Mesenchymal stem cell (in vitro differentiated cells and primary cell): ENCODE measurements around the gene SERBP1.

ENCODE experiments used
- DNase-seq: peaks from one replicate; pipeline ENCODE4 v3.0.0-alpha.2; 2013
- H2AFZ ChIP-seq: one replicate; pipeline ENCODE4 v1.6.1; 2013; ENCODE audit warnings: low read depth, mild to moderate bottlenecking, control low read depth, inconsistent platforms, low read length, moderate library complexity
- H2AK5ac ChIP-seq: 2 replicates; pipeline ENCODE4 v1.6.1; 2013; ENCODE audit warnings: low read length, moderate library complexity, mild to moderate bottlenecking, inconsistent platforms; ENCODE audit not compliant: severe bottlenecking
- H2BK120ac ChIP-seq: one replicate; pipeline ENCODE4 v1.6.1; 2013; ENCODE audit warnings: low read depth, mild to moderate bottlenecking, inconsistent platforms, low read length, moderate library complexity
- H2BK12ac ChIP-seq, 2 experiments: one replicate each; pipeline ENCODE4 v1.6.1; 2013; ENCODE audit warnings: inconsistent platforms in 2 of 2, low read length in 2 of 2, mild to moderate bottlenecking in 2 of 2, moderate library complexity in 2 of 2, control low read depth in 1 of 2
- H2BK15ac ChIP-seq: one replicate; pipeline ENCODE4 v1.6.1; 2013; ENCODE audit warnings: mild to moderate bottlenecking, low read depth, inconsistent platforms; ENCODE audit not compliant: poor library complexity, severe bottlenecking
- H2BK5ac ChIP-seq: 2 replicates; pipeline ENCODE4 v1.6.1; 2013; ENCODE audit warnings: low read depth, mild to moderate bottlenecking, low read length, control low read depth, inconsistent platforms; ENCODE audit not compliant: poor library complexity, severe bottlenecking
- H3K14ac ChIP-seq, 2 experiments: one replicate each; pipeline ENCODE4 v1.6.1; 2013; ENCODE audit warnings: inconsistent platforms in 2 of 2, low read length in 2 of 2, control low read depth in 1 of 2, mild to moderate bottlenecking in 1 of 2, moderate library complexity in 1 of 2
- H3K18ac ChIP-seq, 2 experiments: one replicate each; pipeline ENCODE4 v1.6.1; 2013; ENCODE audit warnings: inconsistent platforms in 2 of 2, low read length in 2 of 2, control low read depth in 1 of 2, low read depth in 1 of 2, mild to moderate bottlenecking in 1 of 2
- H3K23ac ChIP-seq, 2 experiments: one replicate each; pipeline ENCODE4 v1.6.1; 2013; ENCODE audit warnings: inconsistent platforms in 2 of 2, low read length in 2 of 2, mild to moderate bottlenecking in 2 of 2, moderate library complexity in 2 of 2, control low read depth in 1 of 2
- H3K27ac ChIP-seq: 2 replicates; pipeline ENCODE4 v1.5.1; 2013; ENCODE audit warnings: mild to moderate bottlenecking, moderate library complexity, low read length, control low read depth, inconsistent platforms; ENCODE audit not compliant: poor library complexity, severe bottlenecking
- H3K27me3 ChIP-seq, 2 experiments: 2 replicates each; pipeline versions ENCODE4 v1.6.1 to v1.7.0; 2013; ENCODE audit warnings: low read length in 2 of 2, mild to moderate bottlenecking in 2 of 2, moderate library complexity in 2 of 2, control low read depth in 1 of 2, inconsistent platforms in 1 of 2; ENCODE audit not compliant: control insufficient read depth in 1 of 2, insufficient read depth in 1 of 2
- H3K36me3 ChIP-seq, 2 experiments: 2 replicates each; pipeline versions ENCODE4 v1.6.1 to v1.7.0; 2013; ENCODE audit warnings: low read length in 2 of 2, control low read depth in 1 of 2, inconsistent platforms in 1 of 2, low read depth in 1 of 2, mild to moderate bottlenecking in 1 of 2; ENCODE audit not compliant: insufficient read depth in 2 of 2, control insufficient read depth in 1 of 2
- H3K4ac ChIP-seq, 2 experiments: one replicate each; pipeline ENCODE4 v1.6.1; 2013; ENCODE audit warnings: inconsistent platforms in 2 of 2, low read length in 2 of 2, mild to moderate bottlenecking in 2 of 2, moderate library complexity in 2 of 2, control low read depth in 1 of 2, low read depth in 1 of 2
- H3K4me1 ChIP-seq: 2 replicates; pipeline ENCODE4 v1.6.1; 2013; ENCODE audit warnings: low read depth, low read length, control low read depth; ENCODE audit not compliant: control insufficient read depth, insufficient read depth
- H3K4me2 ChIP-seq: 2 replicates; pipeline ENCODE4 v1.6.1; 2013; ENCODE audit warnings: low read length, mild to moderate bottlenecking, inconsistent platforms; ENCODE audit not compliant: poor library complexity, severe bottlenecking
- H3K4me3 ChIP-seq, 2 experiments: 2 replicates each; pipeline versions ENCODE4 v1.5.1 to v1.7.0; 2013; ENCODE audit warnings: low read length in 2 of 2, mild to moderate bottlenecking in 2 of 2, control low read depth in 1 of 2, low read depth in 1 of 2; ENCODE audit not compliant: insufficient read depth in 1 of 2
- H3K79me1 ChIP-seq: replicated peaks from 2 replicates; pipeline ENCODE4 v1.6.1; 2013; ENCODE audit warnings: mild to moderate bottlenecking, control low read depth, low read length, inconsistent platforms; ENCODE audit not compliant: poor library complexity, severe bottlenecking
- H3K9ac ChIP-seq: 2 replicates; pipeline ENCODE4 v1.7.0; 2013; ENCODE audit warnings: mild to moderate bottlenecking, low read length, moderate library complexity
- H3K9me3 ChIP-seq: 2 replicates; pipeline ENCODE4 v1.7.0; 2013; ENCODE audit warnings: mild to moderate bottlenecking, low read length; ENCODE audit not compliant: control insufficient read depth
- H4K8ac ChIP-seq: one replicate; pipeline ENCODE4 v1.6.1; 2013; ENCODE audit warnings: inconsistent platforms, mild to moderate bottlenecking, low read length, moderate library complexity
- H4K91ac ChIP-seq: one replicate; pipeline ENCODE4 v1.6.1; 2013; ENCODE audit warnings: mild to moderate bottlenecking, low read length, inconsistent platforms
- WGBS: methylation state at CpG from one replicate; pipeline ENCODE4 v1.1.7; 2013; ENCODE audit warnings: mixed read lengths; 5-methylcytosine and 5-hydroxymethylcytosine counted together

SERBP1 gene

DNA sequence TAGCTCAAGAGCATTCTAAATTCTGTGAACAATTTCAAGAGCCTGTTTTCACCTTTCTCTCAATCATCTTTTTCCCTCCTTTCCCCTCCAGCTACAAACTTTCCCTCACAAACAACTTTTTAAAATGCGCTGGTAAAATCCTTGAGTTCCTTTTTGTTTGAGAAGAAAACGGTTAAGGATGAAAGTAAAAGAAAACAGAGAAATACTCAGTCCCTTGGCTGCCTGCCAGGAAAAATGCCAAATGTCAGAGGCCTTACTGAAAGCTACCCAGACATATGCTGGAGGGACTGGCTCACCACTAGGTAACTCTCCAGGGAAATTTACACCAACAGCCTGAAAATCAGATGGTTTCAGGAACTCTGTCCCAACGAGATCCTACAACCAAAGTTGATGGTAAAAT lies 11.0 kb upstream of the SERBP1 start:
- H2AK5ac ChIP-seq, result no peak overlapping the region
- no peak overlapping the region for H4K91ac ChIP-seq
- H4K8ac ChIP-seq, result no peak overlapping the region
- no peak overlapping the region for H3K4ac ChIP-seq
- no peaks in the 10 kb centered on the region for H3K36me3 ChIP-seq
- no peaks in the 10 kb centered on the region for H3K9me3 ChIP-seq
- no peak overlapping the region for H3K14ac ChIP-seq
- no peak overlapping the region for H2BK5ac ChIP-seq
- 24% methylated on average over 2 of the region's 3 CpGs for WGBS
- no peaks in the 10 kb centered on the region for H3K79me1 ChIP-seq
- peak; percentile 68 for DNase-seq
- no peak overlapping the region for H3K4me2 ChIP-seq
- H3K27ac ChIP-seq, result no peak overlapping the region
- H2BK15ac ChIP-seq, result no peak overlapping the region
- H3K27me3 ChIP-seq, result no peaks in the 10 kb centered on the region
- H3K9ac ChIP-seq, result no peak overlapping the region
- no peak overlapping the region for H2BK120ac ChIP-seq
- no peak overlapping the region for H2BK12ac ChIP-seq
- no peak overlapping the region for H3K23ac ChIP-seq
- H3K4me3 ChIP-seq, result no peak overlapping the region
- no peak overlapping the region for H3K18ac ChIP-seq
- H2AFZ ChIP-seq, result no peak overlapping the region
- peaks cover 2% of the 10 kb centered on the region for H3K4me1 ChIP-seq

DNA sequence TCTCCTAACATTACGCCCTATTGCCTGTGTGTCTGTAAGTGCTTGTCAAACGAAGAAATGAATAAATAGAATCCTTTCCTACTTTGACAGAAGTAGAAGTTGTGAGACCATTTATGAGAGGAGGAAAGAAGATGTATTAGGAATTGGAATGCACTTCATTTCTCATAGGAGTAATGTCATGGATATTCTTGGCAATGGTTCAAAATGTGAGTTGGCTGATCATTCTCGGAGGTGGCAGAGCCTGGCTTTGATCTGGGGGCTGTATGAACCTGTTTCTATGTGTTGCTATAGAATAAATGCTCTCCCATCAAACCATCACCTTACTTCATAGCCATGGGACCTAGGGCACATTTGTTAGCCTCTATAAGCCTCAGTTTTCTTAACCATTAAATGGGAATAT lies 10.1 kb upstream of the SERBP1 start:
- Histone ChIP-seq H3K18ac (no peak overlapping the region), H2BK120ac (no peak overlapping the region), H3K4me1 (peaks cover 2% of the 10 kb centered on the region), H3K4me3 (no peak overlapping the region), H3K9me3 (no peaks in the 10 kb centered on the region), H2AFZ (no peak overlapping the region), H4K8ac (no peak overlapping the region), H3K4me2 (no peak overlapping the region), H3K23ac (no peak overlapping the region), H3K14ac (no peak overlapping the region), H4K91ac (no peak overlapping the region), H3K27me3 (no peaks in the 10 kb centered on the region), H2AK5ac (peak overlapping the region; percentile 62), H3K27ac (no peak overlapping the region), H3K36me3 (no peaks in the 10 kb centered on the region), H3K9ac (no peak overlapping the region), H3K4ac (no peak overlapping the region), H3K79me1 (no peaks in the 10 kb centered on the region), H2BK15ac (no peak overlapping the region), H2BK12ac (no peak overlapping the region), H2BK5ac (no peak overlapping the region)
- WGBS, result 91% methylated on average over 2 of the region's 3 CpGs
- no peak for DNase-seq

DNA sequence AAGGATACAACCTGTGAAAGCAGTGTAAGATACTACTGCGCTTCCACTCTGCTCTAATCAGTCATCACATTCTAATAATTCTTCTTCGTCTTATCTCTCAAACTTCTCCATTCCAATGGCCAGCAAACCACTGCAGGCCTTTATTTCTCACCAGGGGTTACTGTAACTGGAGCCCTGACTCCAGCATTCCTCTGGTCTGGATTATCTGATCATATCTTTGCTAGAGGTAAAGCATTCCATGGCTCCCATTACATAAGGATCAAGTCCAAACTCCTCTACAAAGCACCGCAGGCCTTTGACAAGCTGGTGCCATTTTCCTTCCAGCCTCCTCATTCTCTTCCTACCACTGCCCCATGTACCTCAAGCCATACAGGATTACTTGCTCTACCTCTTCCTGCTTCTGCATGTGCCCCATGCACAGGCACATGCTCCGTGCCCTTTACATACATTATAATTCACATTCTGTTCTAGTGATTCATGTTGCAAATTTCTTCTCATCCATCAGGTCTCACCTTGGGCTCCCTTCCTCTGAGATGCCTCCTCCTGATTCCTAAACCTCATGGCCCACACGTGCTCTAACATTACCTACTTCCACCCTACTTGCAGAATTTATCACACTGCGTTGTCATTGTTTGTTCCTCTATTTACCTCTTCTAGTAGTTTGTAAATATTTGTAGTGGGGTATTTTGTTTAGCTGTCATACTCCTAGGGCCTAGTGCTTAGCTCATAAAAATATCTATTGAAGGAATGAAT lies 9.3 kb upstream of the SERBP1 start:
- peaks cover 2% of the 10 kb centered on the region for H3K4me1 ChIP-seq
- no peak overlapping the region for H3K14ac ChIP-seq
- H4K91ac ChIP-seq, result no peak overlapping the region
- no peaks in the 10 kb centered on the region for H3K9me3 ChIP-seq
- no peak overlapping the region for H2AK5ac ChIP-seq
- H3K23ac ChIP-seq, result no peak overlapping the region
- peak overlapping the region; percentile 22 for H4K8ac ChIP-seq
- H3K36me3 ChIP-seq, result no peaks in the 10 kb centered on the region
- WGBS, result 90% methylated on average over 4 of the region's 6 CpGs
- H2BK5ac ChIP-seq, result no peak overlapping the region
- H2BK12ac ChIP-seq, result no peak overlapping the region
- H3K27ac ChIP-seq, result no peak overlapping the region
- H3K4ac ChIP-seq, result no peak overlapping the region
- no peak overlapping the region for H3K4me2 ChIP-seq
- no peak for DNase-seq
- H2AFZ ChIP-seq, result no peak overlapping the region
- H2BK120ac ChIP-seq, result no peak overlapping the region
- H3K18ac ChIP-seq, result no peak overlapping the region
- H3K9ac ChIP-seq, result no peak overlapping the region
- H3K79me1 ChIP-seq, result no peaks in the 10 kb centered on the region
- H2BK15ac ChIP-seq, result no peak overlapping the region
- no peak overlapping the region for H3K4me3 ChIP-seq
- H3K27me3 ChIP-seq, result no peaks in the 10 kb centered on the region

DNA sequence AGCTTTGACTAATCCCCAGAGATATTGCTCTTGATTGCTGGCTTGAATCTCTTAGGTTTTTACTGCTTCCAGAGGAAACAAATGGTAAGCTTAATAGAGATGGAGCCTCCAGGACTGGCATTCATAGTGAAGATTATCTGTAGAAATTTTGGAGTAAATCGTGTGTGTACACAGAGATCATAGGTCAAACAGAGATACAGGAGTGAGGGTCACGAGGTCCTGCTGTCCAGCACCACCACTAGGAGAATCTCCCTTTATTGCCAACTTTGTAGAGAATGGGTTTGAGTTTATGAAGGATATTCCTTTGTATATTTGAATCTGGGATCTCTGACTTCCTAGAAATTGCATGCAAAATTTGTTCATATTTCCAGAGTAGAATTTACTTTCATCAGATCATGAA lies 7.8 kb upstream of the SERBP1 start:
- H3K4me3 ChIP-seq, result no peak overlapping the region
- H3K4me2 ChIP-seq, result no peak overlapping the region
- H3K27ac ChIP-seq, result no peak overlapping the region
- H3K79me1 ChIP-seq, result no peaks in the 10 kb centered on the region
- H3K14ac ChIP-seq, result no peak overlapping the region
- H2AK5ac ChIP-seq, result no peak overlapping the region
- no peak for DNase-seq
- H3K9ac ChIP-seq, result no peak overlapping the region
- no peak overlapping the region for H4K91ac ChIP-seq
- H2BK120ac ChIP-seq, result no peak overlapping the region
- WGBS, result 88% methylated on average over 2 of the region's 2 CpGs
- no peak overlapping the region for H3K18ac ChIP-seq
- no peak overlapping the region for H2BK15ac ChIP-seq
- no peaks in the 10 kb centered on the region for H3K36me3 ChIP-seq
- H2BK5ac ChIP-seq, result no peak overlapping the region
- no peak overlapping the region for H2BK12ac ChIP-seq
- peaks cover 2% of the 10 kb centered on the region for H3K4me1 ChIP-seq
- H3K27me3 ChIP-seq, result no peaks in the 10 kb centered on the region
- no peaks in the 10 kb centered on the region for H3K9me3 ChIP-seq
- H2AFZ ChIP-seq, result no peak overlapping the region
- H3K4ac ChIP-seq, result no peak overlapping the region
- no peak overlapping the region for H3K23ac ChIP-seq
- H4K8ac ChIP-seq, result no peak overlapping the region
